Breast epithelium (tissue), 3 donors: Measurements from ENCODE around the gene TSC22D3.

Experiments
- POLR2A ChIP-seq: fragments of 450-650 bp; IDR thresholded peaks from one replicate; pipeline ENCODE4 v1.6.1; 2016; ENCODE audit warnings: antibody characterized with exemption, mild to moderate bottlenecking, moderate library complexity
- POLR2AphosphoS5 ChIP-seq, 3 donors: sonication (generic); formaldehyde crosslinking; IDR thresholded peaks; one replicate each; pipeline ENCODE4 v1.6.1; 2017; ENCODE audit warnings: antibody characterized with exemption in 3 of 3
- TF ChIP-seq, protein P1 (sequence below), 3 donors: fragments of 450-650 bp; IDR thresholded peaks; one replicate each; pipeline ENCODE4 v1.5.1; 2016 to 2017; ENCODE audit warnings: antibody characterized with exemption in 3 of 3, mild to moderate bottlenecking in 3 of 3, moderate library complexity in 3 of 3

- TF ChIP-seq POLR2AphosphoS5 (IDR thresholded peaks at IDR 0.05) (peak in 2 of 3 donors; percentile 20 to 49), POLR2A (no peak)
- TF ChIP-seq, protein P1, sequence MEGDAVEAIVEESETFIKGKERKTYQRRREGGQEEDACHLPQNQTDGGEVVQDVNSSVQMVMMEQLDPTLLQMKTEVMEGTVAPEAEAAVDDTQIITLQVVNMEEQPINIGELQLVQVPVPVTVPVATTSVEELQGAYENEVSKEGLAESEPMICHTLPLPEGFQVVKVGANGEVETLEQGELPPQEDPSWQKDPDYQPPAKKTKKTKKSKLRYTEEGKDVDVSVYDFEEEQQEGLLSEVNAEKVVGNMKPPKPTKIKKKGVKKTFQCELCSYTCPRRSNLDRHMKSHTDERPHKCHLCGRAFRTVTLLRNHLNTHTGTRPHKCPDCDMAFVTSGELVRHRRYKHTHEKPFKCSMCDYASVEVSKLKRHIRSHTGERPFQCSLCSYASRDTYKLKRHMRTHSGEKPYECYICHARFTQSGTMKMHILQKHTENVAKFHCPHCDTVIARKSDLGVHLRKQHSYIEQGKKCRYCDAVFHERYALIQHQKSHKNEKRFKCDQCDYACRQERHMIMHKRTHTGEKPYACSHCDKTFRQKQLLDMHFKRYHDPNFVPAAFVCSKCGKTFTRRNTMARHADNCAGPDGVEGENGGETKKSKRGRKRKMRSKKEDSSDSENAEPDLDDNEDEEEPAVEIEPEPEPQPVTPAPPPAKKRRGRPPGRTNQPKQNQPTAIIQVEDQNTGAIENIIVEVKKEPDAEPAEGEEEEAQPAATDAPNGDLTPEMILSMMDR (IDR thresholded peaks at IDR 0.05), result no peak
These were observed 96.4 kb downstream of the TSC22D3 start for GRCh38 chrX:107678957-107679740.
